Omental fat pad (tissue), 4 donors: ENCODE measurements around the gene SIGLEC8. TPM values are rescaled to one million over a fixed set of nuclear protein-coding genes. Genes with fewer than 3 reads are reported as not detected.

Source experiments
- ATAC-seq: fragments of 150-250 bp; one replicate; pipeline ENCODE4 v1.9.1; 2016; ENCODE audit warnings: mild to moderate bottlenecking, moderate library complexity; ENCODE audit not compliant: low FRiP score
- DNase-seq: peaks from one replicate; pipeline ENCODE4 v3.0.0-alpha.2; 2019; ENCODE audit warnings: low spot score
- total RNA-seq, 4 donors: library from RNA; depleted of rRNA; stranded (reverse); fragments of >200 nt; gene quantifications; one replicate each; pipeline ENCODE4 v1.1.0, GENCODE V29; 2016
- TF ChIP-seq, protein P1 (sequence below), 3 donors: fragments of 450-650 bp; IDR thresholded peaks; one replicate each; pipeline ENCODE4 v1.5.1; 2016 to 2017; ENCODE audit warnings: antibody characterized with exemption in 3 of 3, mild to moderate bottlenecking in 3 of 3, moderate library complexity in 2 of 3

The SIGLEC8 gene
- total RNA-seq, 4 donors from 2014 or later = 0.46 to 1.4 TPM; not detected in 2

DNA sequence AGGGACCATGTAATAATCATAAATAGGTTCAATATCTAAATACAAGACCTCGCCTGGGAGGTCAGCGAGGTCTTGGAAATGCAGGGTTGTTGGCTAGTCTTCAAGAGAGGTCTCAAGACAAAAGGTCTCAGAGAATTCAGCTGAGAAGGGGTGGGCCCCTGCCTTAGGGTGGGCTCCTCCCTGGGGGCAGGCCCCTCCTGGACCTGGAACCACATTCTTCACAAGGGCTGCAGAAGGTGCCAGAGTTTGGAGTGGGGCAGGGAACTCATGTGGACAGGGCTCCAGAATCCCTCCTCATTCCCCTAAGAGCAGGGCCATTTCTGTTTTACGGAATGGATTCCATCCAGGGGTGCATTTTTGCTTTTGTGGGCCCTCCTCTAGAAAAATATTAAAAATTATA is 30.2 kb upstream of the SIGLEC8 start:
- TF ChIP-seq, protein P1, sequence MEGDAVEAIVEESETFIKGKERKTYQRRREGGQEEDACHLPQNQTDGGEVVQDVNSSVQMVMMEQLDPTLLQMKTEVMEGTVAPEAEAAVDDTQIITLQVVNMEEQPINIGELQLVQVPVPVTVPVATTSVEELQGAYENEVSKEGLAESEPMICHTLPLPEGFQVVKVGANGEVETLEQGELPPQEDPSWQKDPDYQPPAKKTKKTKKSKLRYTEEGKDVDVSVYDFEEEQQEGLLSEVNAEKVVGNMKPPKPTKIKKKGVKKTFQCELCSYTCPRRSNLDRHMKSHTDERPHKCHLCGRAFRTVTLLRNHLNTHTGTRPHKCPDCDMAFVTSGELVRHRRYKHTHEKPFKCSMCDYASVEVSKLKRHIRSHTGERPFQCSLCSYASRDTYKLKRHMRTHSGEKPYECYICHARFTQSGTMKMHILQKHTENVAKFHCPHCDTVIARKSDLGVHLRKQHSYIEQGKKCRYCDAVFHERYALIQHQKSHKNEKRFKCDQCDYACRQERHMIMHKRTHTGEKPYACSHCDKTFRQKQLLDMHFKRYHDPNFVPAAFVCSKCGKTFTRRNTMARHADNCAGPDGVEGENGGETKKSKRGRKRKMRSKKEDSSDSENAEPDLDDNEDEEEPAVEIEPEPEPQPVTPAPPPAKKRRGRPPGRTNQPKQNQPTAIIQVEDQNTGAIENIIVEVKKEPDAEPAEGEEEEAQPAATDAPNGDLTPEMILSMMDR (IDR thresholded peaks at IDR 0.05) = no peak
- DNase-seq (no peak), ATAC-seq (no peak)

DNA sequence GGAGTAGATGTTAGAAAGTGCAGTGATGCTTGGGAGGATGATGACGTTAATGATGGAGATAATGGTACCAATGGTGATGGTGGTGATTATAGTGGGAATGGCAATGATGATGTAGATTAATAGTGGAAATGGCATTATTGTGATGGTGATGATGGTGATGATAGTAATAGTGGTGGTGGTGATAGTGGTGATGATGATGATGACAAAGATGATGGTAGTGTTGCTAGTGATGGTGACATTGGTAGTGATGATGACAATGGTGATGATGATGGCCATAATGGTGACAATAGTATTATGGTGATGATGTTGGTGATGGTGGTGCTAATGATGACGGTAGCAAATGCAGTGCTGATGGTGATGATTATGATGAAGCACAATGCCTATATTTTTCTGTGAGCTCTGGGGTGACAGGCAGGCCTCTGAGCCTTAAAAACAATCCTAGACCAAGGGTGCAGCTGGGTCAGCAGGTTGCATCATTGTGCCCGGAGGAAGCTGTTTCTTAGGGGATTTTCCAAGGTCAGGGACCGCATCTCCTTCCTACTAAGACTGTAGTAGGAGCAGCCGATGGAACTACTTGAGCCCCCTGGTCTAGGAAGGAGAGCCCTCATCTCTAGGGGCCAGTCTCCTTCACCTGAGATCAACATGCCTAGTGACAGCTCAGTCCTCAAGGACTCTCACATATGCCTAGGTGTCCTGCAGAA is 27.9 kb upstream of the SIGLEC8 start:
- TF ChIP-seq, protein P1 (IDR thresholded peaks at IDR 0.05) = no peak
- DNase-seq (no peak), ATAC-seq (no peak)

DNA sequence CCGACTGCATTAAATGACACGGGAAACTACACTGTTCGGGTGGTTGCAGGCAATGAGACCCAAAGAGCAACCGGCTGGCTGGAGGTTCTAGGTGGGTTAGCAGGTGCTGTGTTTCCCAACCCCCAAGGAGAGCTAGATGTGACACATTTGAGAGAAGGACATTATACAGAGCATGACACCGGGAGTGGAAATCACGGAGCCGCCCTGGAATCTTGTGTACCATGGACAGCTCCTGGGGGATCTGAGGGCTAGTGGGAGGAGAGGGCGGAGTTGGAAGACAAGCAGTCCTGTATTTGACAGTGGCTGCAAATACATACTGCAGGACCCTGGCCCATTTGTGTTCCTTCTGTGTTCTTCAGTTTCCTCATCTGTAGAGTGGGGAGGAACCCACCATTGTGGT is 22.3 kb upstream of the SIGLEC8 start:
- TF ChIP-seq, protein P1 (IDR thresholded peaks at IDR 0.05) = no peak
- no peak for ATAC-seq
- no peak for DNase-seq

DNA sequence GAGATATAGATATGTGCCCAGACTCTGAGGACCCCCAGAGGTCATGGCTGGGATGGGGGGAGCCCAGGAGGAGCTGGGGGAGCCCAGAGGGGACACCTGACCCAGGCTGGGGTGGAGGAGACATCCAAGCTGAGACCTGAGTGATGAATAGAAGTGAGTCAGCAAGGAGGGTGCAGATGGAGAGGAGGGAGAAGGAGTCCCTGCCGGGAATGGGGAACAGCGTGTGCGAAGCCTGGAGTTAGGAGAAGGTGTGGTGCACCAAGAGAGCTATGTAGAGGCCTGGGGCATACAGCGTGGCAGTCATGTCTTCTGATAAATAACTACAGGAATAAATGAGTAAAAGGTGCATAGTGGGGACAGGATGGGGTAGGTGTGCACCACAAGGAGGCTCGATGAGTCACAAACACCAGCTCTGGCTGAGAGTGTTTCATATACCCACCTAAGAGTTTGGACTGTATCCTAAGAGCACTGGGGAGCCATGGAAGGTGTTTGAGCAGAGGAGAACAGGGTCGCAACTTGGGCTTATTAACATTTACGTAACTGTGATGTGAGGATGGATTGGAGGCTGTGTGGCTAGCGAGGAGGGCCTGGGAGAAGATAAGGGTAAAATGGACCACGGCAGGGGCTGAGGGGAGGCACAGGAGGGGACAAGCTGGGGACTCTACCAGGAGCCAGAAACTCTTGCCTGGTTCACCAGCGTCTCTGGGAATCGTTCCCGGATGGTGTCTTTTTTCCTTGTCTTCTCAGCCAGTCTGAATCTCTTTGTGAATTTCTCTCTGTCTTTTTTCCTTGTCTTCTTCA is 21.5 kb upstream of the SIGLEC8 start:
- DNase-seq (no peak), ATAC-seq (no peak)
- TF ChIP-seq, protein P1 (IDR thresholded peaks at IDR 0.05) = no peak

- no peak for ATAC-seq
- TF ChIP-seq, protein P1 (IDR thresholded peaks at IDR 0.05) = no peak
- DNase-seq = no peak
These were observed 20.4 kb upstream of the SIGLEC8 start, which contains the start of gene CEACAM18 for GRCh38 chr19:51478381-51479234. Gene CEACAM18, plus strand, starts transcription at chr19:51478539.

DNA sequence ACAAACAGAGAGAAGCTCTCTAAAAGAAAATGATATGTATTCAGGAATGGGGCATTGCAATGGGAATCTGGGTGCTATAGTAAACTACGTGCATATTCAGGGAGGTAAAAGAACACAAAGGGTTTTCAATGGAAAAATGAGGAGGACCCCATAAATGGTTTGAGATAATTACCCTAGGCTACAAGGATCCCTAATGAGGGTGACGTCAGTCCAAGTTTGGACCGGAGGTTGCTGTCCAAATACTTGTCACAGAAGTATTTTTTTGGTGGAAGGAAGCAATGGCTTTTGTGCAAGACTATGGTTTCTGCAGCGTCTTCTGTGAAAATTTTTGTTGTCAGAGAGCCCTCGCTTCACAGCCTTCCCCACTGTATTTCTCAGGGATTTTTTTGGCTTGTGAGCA is 19.1 kb upstream of the SIGLEC8 start:
- no peak for DNase-seq
- ATAC-seq = no peak
- TF ChIP-seq, protein P1 (IDR thresholded peaks at IDR 0.05) = no peak
